GM13976 (cell line): ENCODE data around the gene TKT.

Experiments used
- DNase-seq: peaks from one replicate; pipeline ENCODE4 v3.0.0; 2012; ENCODE audit warnings: low spot score
- in situ Hi-C: fragments of 300-500 bp; cut with MboI; formaldehyde crosslinking; loops from one replicate; pipeline ENCODE4 v1.12.0; 2022; ENCODE audit warnings: low sequenced_read_pairs, mixed read lengths, inconsistent platforms; ENCODE audit not compliant: unreplicated experiment
- TF ChIP-seq, protein P1 (sequence below): IDR thresholded peaks from 2 replicates; pipeline ENCODE4 v1.5.1; 2012; ENCODE audit warnings: borderline replicate concordance, mild to moderate bottlenecking; ENCODE audit not compliant: insufficient read depth; ENCODE audit errors: extremely low read depth, missing control alignments, control extremely low read depth

TKT gene

DNA sequence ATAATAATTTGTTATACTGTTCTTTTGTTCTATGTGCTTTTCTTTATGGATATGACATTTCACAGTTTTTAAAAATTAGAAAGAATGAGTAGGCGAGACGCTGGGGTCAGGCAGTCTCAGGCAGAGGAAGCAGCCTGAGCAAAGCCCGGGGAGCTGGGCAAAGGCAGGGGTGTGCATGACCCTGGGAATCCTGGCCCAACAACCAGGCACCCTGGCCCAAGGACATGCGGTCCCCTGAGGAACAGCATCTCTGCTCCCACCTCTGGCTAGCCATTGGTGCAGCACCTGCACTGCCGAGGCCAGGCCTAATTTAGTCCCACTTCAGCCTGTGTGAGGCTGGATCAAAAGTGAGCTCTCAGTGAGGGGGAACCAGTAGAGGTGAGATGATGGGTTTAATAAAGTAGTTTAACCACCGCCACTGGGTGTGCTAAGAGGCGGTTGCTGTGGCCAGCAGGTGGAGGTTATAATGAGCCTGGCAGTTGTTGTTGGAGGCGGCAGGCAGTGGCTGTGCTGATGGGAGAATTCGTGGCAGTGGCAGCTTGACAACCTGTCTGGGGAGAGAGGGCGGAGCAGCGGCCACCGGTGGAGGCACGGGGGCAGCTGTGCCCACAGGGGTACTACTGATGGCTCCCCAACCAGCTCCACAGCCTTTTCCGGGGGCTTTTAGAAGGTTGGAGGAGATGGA lies 53.3 kb downstream of the TKT start:
- in situ Hi-C loops: loop anchor here (5.0 kb wide), 2 partner anchors 65 to 90 kb away; no protein-coding TSS in a partner anchor
- no peak for DNase-seq
- TF ChIP-seq, protein P1, sequence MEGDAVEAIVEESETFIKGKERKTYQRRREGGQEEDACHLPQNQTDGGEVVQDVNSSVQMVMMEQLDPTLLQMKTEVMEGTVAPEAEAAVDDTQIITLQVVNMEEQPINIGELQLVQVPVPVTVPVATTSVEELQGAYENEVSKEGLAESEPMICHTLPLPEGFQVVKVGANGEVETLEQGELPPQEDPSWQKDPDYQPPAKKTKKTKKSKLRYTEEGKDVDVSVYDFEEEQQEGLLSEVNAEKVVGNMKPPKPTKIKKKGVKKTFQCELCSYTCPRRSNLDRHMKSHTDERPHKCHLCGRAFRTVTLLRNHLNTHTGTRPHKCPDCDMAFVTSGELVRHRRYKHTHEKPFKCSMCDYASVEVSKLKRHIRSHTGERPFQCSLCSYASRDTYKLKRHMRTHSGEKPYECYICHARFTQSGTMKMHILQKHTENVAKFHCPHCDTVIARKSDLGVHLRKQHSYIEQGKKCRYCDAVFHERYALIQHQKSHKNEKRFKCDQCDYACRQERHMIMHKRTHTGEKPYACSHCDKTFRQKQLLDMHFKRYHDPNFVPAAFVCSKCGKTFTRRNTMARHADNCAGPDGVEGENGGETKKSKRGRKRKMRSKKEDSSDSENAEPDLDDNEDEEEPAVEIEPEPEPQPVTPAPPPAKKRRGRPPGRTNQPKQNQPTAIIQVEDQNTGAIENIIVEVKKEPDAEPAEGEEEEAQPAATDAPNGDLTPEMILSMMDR: no peak

DNA sequence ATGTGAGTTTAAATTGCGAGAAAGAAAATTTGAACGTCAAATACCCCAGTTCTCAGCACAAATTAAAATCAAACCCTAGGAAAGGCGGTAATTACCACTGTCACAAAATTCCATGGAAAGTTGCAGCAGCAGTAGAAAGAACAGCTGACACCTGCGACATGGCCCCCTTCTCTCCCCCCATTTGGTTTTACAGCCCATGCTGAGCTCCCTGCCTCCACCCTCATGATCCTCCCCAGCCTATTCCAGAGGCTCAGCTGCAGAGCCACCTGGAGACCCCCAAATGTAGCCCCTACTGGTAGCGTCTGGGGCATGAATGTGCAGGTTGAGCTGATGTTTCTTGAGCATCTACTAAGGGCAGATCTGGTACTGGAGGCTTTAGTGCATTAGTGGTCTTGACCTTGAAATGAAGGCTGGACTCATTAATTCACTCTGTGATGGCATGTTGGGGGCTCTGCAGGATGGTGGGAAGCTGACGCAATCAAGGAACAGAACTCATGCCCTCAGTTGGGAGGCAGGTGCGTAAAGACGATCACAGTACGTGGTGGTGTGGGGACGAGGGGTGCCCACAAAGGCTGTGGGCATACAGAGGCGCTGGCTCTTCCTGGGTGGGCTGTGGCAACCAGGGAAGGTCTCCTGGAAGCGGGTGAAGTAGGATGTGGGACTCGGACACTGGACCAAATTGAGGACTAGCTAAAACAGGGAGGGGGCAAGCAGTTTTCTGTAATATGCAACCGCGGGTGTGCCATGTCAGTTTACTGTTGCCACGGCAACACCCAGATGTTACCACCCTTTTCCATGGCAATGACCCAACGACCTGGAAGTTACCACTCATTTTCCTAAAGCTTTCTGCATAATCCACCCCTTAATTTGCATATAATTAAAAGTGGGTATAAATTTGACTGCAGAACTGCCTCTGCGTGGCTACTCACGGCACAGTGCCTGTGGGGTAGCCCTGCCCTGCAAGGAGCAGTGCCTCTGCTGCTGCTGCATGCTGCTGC lies 55.0 kb downstream of the TKT start:
- TF ChIP-seq, protein P1: no peak
- no peak for DNase-seq
- in situ Hi-C loops: loop anchor here (5.0 kb wide), 2 partner anchors 63 to 88 kb away; no protein-coding TSS in a partner anchor

- TF ChIP-seq, protein P1: no peak
- DNase-seq: no peak
- in situ Hi-C loops: loop anchor here (5.0 kb wide), 2 partner anchors 63 to 88 kb away; no protein-coding TSS in a partner anchor
Observed at GRCh38 chr3:53199834-53200233, 56.0 kb downstream of the TKT start.

DNA sequence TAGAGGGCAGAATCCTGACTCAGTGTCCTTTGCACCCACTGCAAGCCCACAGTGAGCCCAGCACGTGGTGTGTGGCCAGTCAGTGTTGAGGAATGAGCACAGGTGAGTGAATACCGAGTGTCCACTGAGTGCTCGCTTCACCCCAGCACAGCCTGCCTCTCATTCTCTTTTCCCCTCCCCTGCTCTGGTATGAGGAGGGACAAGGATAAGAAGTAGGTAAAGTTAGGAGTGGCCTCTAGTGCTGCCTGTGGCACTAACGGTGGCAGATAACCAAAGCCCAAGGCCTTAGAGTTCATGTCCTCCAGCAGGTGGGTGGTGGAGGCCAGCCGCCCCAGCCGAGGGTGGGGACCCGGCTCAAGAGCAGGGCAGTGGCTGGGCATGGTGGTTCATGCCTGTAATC lies 56.8 kb downstream of the TKT start:
- TF ChIP-seq, protein P1: no peak
- in situ Hi-C loops: no loop called here
- DNase-seq: no peak

- in situ Hi-C loops: no loop called here
- DNase-seq: no peak
- TF ChIP-seq, protein P1: no peak
Observed at GRCh38 chr3:53198256-53198977, 57.4 kb downstream of the TKT start.
